Fibroblast of villous mesenchyme (primary cell): ENCODE results near the gene GADD45G. TPM values are rescaled to one million over a fixed set of nuclear protein-coding genes. Genes with fewer than 3 reads are reported as not detected.

Experiments used
- DNase-seq: peaks from one replicate; pipeline ENCODE4 v3.0.0-alpha.2; 2010; ENCODE audit warnings: low read depth
- H3K4me3 ChIP-seq: 2 replicates; pipeline ENCODE4 v1.5.1; 2011; ENCODE audit warnings: low read depth, mild to moderate bottlenecking, low read length
- CTCF ChIP-seq: IDR thresholded peaks from 2 replicates; pipeline ENCODE4 v1.5.1; 2012; ENCODE audit warnings: low read depth, mild to moderate bottlenecking, low read length; ENCODE audit not compliant: insufficient read depth
- total RNA-seq: library from RNA; depleted of rRNA; stranded (reverse); fragments of >200 nt; gene quantifications from 2 replicates; pipeline ENCODE4 v1.2.3, GENCODE V29; 2012

GADD45G gene
- total RNA-seq, 1 donor: 0.43 TPM

- H3K4me3 ChIP-seq: no peak overlapping the region
- TF ChIP-seq CTCF: no peak
- no peak for DNase-seq
These were observed 19.2 kb downstream of the GADD45G start for GRCh38 chr9:89623925-89624420.

DNA sequence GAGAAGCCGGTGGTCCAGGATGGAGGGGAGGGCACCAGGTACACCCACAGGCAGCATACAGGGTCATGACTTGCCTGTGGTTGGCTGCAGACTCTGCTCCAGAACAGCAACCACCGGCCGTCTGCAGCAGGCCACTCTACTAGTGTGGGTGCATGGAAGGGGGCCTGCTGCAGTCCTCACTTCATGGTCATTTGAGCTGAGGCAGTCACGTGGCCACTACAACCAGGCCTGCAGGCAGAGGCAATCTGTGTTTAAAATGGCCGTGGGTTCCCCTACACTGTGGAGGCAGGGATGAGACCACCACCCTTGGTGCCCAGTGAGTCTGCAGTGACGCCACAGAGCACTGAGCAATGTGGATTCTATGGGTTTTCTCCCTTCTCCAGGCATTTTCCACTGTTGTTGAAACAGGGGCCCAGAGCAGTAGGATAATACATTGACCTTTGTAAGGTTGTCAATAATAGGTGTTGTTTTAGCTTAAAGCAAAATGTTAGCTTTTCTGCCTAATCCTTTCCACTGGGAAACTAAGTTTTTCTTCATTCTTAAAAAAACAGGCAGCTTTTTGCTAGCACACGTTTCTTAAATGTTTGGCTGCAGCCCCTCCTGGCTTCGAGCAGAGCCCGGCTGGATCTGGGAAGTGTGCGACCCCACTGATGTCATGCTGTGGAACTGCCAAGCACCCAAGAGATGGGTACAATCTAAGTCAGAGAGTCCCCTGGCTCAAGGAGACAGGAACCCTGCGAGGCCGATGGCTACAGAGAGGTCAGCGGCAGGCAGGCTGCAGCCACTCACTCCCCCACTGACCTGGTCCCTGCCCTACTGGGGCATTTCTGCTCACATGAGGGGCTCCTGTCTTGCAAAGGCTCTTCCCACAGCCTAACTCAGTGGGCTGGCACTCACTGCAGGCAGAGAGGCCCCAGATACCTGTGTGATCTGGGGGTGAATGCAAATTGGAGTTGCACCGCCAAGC, 21.2 kb downstream of the GADD45G start:
- DNase-seq: no peak
- H3K4me3 ChIP-seq: no peak overlapping the region
- TF ChIP-seq CTCF: no peak

DNA sequence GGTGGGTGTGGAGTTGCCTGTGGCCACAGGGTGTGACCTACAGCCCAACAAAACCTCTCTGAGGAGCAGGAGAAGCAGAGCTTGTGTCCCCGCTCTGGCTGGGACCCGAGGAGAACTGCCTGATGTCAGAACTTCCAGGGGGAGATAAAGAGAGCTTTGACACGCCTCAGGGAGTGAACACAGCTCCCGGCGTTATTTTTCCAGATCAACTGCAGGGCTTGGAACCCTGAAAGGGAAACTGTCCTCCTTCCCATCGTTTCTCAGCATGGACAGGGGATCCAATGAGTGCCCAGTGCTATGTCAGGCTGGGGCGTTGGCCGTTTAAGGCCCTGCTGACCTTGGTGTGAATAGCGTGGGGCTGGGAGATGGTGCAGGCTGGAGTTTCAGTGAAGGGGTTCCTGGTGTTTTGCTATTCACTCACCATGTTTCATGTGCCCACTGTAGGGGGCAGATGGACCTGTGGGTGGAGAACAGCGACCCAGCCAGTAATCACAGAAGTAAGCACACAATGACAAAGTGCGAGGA, 22.0 kb downstream of the GADD45G start:
- H3K4me3 ChIP-seq: no peak overlapping the region
- no peak for DNase-seq
- no peak for TF ChIP-seq CTCF

DNA sequence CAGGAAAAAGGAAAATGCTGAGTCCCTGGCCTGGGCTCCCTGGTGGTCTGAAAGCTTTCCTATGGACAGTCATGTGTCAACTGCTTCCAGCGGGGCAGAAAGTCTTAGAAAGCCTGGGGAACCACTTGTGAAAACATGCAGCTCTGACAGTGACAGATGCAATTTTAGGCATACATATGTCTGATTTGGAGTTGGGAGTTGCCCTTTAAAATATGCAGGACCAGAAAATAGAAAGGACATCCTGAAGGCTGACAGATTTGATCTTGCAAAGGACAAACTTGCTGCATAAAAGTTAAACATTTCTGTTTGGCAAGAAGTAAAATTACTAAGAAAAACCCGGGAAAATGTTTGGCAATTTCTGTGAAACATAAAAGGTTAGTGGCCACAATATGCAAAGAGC, 23.8 kb downstream of the GADD45G start:
- no peak for TF ChIP-seq CTCF
- no peak overlapping the region for H3K4me3 ChIP-seq
- DNase-seq: no peak

- no peak overlapping the region for H3K4me3 ChIP-seq
- DNase-seq: no peak
- no peak for TF ChIP-seq CTCF
These were observed 24.5 kb downstream of the GADD45G start for GRCh38 chr9:89629081-89629976.

DNA sequence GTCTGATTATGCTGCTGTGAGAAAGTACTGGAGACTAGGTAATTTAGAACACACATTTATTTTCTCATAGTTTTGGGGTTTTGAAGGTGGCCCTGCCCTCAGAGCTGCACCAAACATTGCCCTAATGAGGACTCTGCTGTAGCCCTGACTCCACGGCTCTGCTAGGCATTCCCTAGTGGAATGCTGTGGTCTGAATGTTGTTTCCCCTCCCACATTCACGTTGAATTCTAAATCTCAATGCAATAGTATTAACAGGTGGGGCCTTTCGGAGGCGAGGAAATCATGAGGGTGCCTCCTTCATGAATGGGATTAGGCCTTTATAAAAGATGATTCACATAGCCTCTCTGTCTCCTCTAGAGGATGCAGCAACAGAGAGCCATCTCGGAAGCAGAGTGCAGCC, 25.7 kb downstream of the GADD45G start:
- TF ChIP-seq CTCF: no peak
- no peak for DNase-seq
- no peak overlapping the region for H3K4me3 ChIP-seq
